ENCODE data around the gene PTPN23. TPM values are rescaled to one million over a fixed set of nuclear protein-coding genes. Genes with fewer than 3 reads are reported as not detected.

The PTPN23 gene
- total RNA-seq (2022; extraction: Qiagen RNA extraction; ENCODE audit: low read depth) = 17.1 to 22.4 TPM (median 20.9 TPM) in 5 replicates

GRCh38 chr3:47380601-47381316 lies at the start of gene PTPN23:
Gene PTPN23 (plus strand): TSS chr3:47381021. CDS start chr3:47381097, 76 bp downstream.

Other genes starting within 250 kb of the PTPN23 start
- 15.2 to 22.2 TPM (median 17.9 TPM) in 5 replicates for gene SETD2, start 216.9 kb upstream of the PTPN23 start, total RNA-seq (2022; extraction: Qiagen RNA extraction; ENCODE audit: low read depth)
- gene KIF9, start 98.2 kb upstream of the PTPN23 start, total RNA-seq (2022; extraction: Qiagen RNA extraction; ENCODE audit: low read depth) = 19.0 to 24.7 TPM (median 20.5 TPM) in 5 replicates
- 18.1 to 20.1 TPM (median 18.6 TPM) in 5 replicates for gene KLHL18, start 98.1 kb upstream of the PTPN23 start, total RNA-seq (2022; extraction: Qiagen RNA extraction; ENCODE audit: low read depth)
- gene SCAP, start 94.9 kb downstream of the PTPN23 start, total RNA-seq (2022; extraction: Qiagen RNA extraction; ENCODE audit: low read depth) = 22.6 to 31.5 TPM (median 28.2 TPM) in 5 replicates
- gene ELP6, start 132.7 kb downstream of the PTPN23 start, total RNA-seq (2022; extraction: Qiagen RNA extraction; ENCODE audit: low read depth) = 24.7 to 27.1 TPM (median 26.0 TPM) in 5 replicates
- gene CSPG5, start 197.8 kb downstream of the PTPN23 start, total RNA-seq (2022; extraction: Qiagen RNA extraction; ENCODE audit: low read depth) = 0.96 to 1.2 TPM (median 1.1 TPM) in 5 replicates

Measured in A549 treated with GW870086 at 1 μM for 4 hours (cell line).